ENCODE data around the gene TERT.
"Not testable (repeated sequence)": the region's sequence is repeated elsewhere in the genome, so short reads cannot be mapped to it uniquely, and the experiment has no call there.

Gene TERT

DNA sequence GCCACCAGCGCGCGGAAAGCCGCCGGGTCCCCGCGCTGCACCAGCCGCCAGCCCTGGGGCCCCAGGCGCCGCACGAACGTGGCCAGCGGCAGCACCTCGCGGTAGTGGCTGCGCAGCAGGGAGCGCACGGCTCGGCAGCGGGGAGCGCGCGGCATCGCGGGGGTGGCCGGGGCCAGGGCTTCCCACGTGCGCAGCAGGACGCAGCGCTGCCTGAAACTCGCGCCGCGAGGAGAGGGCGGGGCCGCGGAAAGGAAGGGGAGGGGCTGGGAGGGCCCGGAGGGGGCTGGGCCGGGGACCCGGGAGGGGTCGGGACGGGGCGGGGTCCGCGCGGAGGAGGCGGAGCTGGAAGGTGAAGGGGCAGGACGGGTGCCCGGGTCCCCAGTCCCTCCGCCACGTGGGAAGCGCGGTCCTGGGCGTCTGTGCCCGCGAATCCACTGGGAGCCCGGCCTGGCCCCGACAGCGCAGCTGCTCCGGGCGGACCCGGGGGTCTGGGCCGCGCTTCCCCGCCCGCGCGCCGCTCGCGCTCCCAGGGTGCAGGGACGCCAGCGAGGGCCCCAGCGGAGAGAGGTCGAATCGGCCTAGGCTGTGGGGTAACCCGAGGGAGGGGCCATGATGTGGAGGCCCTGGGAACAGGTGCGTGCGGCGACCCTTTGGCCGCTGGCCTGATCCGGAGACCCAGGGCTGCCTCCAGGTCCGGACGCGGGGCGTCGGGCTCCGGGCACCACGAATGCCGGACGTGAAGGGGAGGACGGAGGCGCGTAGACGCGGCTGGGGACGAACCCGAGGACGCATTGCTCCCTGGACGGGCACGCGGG lies at the start of gene TERT:
Gene TERT (minus strand): TSS at position 234 of the 815 bp plus-strand sequence. CDS start 79 bp downstream, at position 155.
- peak; percentile 45 to 86 (median 67) for DNase-seq (ENCODE audit: low read depth in 3 of 3, low spot score in 1 of 3)

DNA sequence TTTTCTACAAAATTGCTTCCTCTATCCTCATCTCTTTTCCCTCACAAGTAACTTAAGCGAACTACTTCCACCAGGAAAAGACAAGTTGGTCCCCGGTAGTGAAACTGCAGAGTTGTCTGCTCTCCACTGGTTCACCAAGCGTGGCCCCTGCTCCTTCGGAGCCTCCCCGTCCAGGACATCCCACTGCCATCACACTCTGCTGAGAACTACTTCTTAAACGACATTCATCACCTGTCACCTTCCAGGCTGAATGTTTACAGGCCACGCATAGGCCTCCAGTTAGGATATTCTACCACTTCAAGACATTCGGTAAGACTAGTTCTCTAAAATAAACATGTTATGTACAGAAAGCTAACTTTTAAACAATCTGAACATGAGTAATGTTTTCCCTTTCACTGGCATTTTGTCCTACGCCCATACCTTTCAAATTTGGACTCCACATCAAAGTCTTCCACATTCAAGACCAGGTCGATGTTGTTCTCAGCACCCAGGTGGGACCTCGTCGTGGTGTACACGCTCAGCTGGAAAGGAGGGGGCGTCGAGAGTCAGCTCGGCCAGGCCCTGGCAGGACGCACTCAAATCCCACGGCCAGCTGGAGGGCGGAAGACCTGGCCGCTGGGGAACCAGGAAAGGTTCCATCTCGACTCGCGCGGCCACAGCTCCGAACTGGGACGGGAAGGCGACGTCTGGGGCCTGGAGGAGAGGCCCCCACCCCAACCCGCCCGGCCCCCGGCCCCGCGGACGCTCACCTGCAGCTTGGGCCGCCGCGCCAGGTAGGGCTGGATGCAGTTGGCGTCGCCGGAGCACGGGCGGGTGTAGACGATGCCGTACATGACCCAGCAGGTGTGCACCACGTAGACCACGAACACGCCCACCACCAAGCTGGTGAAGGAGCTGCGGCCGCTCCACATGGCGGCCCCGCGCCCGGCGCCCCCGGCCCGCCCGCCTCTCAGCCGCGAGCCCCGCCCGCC lies 49.3 kb upstream of the TERT start:
- peak in 1 of 3 donors; percentile 5 for DNase-seq (ENCODE audit: low read depth in 3 of 3, low spot score in 1 of 3)

DNA sequence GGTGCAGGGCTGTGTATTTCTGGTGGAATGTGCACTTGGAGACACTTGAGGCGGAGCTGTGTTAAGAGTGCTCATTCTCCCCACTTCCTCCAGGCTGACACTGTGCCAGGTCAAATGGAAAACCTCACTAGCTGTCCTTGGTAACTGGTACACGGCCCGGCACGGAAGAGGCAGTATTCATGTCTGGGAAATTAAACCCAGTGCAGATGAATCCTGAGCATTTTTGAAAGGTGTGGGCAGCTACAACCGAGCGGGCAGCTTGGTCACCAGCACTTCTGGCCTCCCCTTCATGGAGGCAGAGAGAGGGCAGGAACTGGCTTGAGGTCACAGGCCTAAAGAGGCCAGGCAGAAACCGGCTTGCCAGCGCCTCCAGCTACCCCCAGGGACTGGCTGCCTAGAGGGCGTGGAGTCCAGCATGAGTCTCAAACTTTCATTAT lies 48.5 kb upstream of the TERT start:
- no peak for DNase-seq (ENCODE audit: low read depth in 3 of 3, low spot score in 1 of 3)

DNA sequence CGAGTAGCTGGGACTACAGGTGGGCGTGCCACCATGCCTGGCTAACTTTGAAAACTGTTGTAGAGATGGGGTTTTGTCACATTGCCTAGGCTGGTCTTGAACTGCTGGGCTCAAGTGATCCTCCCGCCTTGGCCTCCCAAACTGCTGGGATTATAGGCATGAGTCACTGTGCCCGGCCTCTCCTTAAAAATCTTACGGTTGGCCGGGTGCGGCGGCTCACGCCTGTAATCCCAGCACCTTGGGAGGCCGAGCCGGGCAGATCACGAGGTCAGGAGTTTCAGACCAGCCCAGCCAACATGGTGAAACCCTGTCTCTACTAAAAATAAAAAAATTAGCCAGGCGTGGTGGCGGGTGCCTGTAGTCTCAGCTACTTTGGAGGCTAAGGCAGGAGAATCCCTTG lies 47.8 kb upstream of the TERT start:
- not testable (repeated sequence) for DNase-seq (ENCODE audit: low read depth in 3 of 3, low spot score in 1 of 3)

DNA sequence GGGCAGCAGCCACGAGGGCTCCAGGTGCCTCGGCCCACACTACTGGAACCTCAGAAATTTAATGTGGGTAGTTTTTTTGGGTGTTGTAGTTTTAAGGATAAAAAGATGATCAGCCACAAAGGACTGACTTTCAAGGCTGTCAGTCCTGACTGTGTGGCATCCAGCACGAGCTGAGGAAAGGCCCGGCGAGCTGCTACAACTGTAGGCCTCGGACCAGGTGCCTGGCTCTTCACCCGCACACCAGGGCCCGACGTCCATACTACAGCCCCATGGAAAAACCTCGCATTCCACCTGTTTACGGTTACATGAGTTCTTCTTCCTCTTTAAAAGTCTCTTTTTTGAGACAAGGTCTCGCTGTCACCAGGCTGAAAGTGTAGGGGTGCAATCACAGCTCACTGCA lies 47.4 kb upstream of the TERT start:
- DNase-seq (ENCODE audit: low read depth in 3 of 3, low spot score in 1 of 3): no peak

DNA sequence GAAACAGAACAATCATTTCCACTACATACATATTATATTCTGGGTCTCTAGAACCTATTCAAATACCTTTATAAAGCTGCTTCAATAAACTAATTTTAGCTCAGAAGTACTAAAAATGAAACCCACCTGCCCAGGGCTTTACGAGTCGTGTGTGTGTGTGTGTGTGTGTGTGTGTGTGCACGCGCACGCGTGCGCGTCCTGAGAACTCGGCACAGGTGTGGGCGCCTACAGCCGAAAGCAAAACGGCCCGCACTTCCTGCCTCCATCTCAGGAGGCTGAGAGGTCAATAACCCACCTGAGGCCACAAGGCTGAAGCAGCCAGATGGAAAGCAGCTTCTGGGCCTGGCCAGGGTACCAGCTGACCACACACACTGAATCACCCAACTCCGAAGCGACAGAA lies 47.0 kb upstream of the TERT start:
- DNase-seq (ENCODE audit: low read depth in 3 of 3, low spot score in 1 of 3): no peak

DNA sequence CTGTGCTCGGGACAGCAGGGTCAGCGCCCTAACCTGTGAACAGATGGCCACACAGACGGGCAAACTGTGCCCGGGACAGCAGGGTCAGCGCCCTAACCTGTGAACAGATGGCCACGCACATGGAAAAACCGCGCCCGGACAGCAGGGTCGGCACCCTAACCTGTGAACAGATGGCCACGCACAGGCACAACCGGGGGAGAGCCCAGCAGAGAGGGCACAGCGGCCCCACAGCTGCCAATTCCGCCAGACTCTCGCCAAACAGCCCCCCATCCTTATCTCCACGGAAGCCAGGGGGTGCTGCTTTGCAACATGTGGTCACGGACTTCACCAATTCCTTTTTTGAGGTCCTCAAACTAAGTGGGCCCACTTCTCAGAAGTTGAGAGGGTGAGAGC lies 44.9 kb upstream of the TERT start:
- DNase-seq (ENCODE audit: low read depth in 3 of 3, low spot score in 1 of 3): not testable (repeated sequence)

DNA sequence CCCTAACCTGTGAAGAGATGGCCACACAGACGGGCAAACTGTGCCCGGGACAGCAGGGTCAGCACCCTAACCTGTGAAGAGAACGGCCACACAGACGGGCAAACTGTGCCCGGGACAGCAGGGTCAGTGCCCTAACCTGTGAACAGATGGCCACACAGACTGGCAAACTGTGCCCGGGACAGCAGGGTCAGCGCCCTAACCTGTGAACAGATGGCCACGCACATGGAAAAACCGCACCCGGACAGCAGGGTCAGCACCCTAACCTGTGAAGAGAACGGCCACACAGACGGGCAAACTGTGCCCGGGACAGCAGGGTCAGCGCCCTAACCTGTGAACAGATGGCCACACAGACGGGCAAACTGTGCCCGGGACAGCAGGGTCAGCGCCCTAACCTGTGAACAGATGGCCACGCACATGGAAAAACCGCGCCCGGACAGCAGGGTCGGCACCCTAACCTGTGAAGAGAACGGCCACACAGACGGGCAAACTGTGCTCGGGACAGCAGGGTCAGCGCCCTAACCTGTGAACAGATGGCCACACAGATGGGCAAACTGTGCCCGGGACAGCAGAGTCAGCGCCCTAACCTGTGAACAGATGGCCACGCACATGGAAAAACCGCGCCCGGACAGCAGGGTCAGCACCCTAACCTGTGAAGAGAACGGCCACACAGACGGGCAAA lies 44.4 kb upstream of the TERT start:
- not testable (repeated sequence) for DNase-seq (ENCODE audit: low read depth in 3 of 3, low spot score in 1 of 3)

DNA sequence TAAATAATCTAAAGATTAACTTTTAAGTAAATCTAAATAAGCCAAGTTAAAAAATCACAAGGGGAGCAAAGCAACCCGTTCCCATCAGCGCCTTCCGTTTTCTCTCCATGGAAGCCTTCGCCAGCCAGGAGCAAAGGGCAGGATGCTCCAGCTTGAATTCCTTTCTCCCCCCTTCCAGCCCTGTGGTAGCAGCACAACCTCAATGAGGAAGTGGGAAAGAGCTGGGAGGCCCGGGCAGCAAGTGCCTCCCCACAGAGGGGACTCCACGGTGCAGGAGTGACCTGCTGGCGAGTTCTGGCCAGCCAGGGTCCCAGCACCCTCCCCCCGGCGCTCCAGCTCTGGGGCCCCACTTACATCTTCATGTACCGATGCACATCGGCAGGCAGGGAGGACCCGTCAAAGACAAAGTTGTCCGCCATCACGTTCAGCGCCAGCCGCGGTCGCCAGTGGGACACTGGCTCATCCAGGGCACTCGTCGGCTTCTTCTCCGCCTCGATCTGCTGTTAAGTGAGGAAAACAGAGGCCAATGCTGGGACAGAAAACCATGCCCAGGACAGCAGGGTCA lies 43.7 kb upstream of the TERT start:
- no peak for DNase-seq (ENCODE audit: low read depth in 3 of 3, low spot score in 1 of 3)

DNA sequence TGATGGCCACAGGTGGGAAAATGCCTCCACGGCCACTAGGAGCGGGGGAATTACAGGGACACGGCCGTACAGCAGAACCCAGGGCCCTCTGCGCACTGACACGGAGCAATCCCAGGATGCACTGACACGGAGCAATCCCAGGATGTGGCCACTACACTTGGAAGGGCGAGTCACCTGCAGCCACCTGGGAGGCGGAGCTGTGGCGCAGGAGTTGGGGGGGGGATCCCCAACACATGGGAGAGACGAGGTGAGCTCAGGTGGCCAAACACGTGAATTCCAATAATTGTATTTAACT lies 43.3 kb upstream of the TERT start:
- DNase-seq (ENCODE audit: low read depth in 3 of 3, low spot score in 1 of 3): no peak

DNA sequence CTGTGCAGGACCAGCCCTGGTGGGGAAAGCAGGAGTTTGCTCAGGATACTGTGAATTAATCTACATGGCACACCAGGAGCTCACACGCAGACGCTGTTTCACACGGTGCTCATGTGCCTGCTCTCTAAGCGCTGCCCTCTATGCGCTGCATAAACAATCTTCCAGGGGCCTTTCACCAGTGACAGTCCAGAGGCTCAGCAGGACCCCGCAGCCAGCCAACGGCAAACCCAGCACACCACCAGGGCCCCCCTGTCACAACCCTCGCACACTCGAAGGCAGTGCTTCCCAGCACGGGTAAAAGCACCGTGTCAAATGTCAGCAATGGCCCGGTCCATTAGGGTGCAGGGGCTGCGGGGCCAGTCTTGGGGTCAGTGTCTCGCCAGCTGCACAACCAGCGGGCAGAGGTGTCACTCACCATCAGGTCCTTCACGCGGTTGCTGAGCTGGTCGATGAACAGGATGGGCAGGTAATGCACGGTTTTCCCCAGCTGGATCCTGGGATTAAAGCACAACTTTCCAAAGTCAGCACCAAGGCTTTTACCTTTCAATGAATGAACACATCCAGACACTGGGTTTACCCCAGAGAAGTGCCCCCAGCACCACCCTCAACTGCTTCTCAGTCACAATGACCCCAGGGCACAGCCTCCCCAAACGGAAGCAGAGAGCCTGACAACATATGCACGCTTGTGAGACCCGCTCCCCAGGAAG lies 42.8 kb upstream of the TERT start:
- no peak for DNase-seq (ENCODE audit: low read depth in 3 of 3, low spot score in 1 of 3)

DNA sequence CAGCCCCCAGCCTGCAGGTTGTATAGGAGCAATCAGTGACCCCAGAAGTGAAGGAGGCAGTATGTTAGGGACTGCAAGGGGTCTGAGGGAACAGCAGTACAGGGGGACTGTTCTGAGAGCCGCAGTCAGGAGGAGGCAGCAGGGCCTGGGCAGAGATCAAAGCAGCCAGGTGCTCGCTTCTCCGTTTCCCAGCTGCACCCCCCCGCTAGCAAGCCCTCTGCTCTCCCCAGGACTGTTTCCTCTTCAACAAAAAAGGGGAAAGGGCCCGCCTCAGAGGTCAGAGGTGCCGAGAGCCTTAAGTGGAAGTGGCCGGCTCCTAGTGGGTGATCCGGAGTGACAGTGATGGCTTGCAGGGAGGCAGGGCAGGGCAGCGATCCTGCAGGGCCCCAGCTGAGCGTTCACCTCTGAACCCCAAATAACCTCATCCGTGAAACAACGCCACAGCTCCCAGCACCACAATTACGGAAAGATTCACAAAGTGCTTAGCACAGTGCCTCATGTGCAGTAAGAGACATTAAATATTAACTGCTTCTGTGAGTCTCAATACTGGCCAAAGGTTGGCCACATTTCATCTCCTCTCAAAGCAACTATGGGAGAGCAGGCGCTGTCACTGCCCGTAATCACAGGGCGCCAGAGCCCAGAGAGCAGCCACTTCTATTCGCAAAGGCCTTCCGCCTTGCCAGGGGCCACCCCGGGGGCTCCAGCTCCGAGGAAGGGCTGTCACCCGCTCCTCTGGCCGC lies 42.1 kb upstream of the TERT start:
- DNase-seq (ENCODE audit: low read depth in 3 of 3, low spot score in 1 of 3): no peak

DNA sequence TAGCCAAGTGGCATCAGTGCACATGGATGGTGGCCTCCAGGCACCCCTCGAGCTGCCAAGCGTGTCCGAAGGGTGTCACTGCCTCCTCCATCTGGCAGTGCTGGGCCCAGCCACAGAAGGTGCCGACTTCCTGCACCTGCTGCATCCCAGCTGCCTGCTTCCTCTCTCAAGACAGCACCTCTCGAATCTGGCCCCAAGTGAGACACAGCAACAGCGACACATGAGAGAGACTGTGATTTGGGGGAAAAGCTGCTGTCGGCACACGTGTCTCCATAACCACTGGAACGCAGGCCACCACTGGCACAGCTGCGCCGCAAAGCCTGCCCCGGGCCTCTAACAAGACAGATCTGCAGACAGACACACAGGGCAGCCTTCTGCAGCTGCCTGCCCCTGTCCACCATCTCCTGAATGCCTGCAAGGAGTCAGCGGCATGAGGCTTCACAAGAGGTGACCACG lies 41.3 kb upstream of the TERT start:
- DNase-seq (ENCODE audit: low read depth in 3 of 3, low spot score in 1 of 3): no peak

DNA sequence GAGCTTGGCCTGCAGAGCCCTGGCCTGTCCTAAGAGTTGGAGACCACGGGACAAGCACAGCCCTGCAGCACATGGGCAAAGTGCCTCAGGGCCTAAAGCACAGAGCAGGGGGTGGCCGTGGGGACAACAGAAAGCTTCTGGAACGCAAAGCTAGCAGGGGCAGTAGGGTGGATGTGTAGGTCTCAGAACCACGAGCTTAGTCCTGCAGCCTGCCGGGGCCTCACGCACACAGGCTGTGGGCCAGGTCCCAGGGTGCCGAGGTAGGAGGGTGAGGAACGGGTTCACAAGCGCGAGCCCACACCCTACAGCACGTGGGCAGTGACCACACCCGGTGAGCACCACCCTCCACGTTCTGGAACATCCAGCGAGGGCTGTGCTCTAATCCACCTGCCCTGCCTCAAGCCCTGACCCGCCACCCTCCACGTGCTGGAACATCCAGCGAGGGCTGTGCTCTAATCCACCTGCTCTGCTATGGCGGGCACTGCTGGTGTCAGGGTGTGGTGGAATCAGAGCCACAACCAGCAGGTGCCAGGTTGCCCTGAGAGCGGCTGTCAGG lies 40.8 kb upstream of the TERT start:
- no peak for DNase-seq (ENCODE audit: low read depth in 3 of 3, low spot score in 1 of 3)

DNA sequence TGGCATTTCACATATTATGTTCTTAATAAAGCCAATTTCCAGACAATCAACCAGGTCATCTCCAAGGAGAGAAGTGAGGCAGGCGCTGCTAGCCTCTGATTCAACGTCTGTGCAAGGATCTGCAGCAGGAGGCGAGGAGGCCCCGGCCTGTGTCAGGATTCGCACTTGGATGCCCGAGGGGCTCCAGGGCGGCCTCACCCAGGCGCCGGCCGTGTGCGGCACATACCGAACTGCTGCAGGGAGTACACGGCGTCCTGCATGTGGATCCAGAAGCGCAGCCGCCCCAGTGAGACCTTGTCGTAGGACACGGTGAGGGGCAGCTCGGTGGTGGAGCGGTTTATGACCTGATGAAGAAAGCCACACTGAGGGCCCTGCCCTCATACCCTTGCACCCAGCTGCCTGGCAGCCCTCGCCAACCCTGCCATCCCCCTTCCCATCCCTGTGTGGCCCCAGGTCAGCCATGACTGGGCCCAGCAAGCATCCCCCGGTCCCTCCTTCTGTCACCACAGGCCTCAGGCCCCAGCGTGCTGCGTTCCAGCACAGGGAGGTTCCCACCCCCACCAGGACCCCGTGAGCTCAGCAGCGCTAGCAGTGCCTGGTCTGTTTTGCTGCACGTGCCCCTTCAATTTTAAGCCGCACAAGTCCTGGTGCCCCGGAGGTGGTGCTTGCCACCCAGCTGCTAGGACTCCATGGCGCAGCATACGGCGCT lies 40.1 kb upstream of the TERT start:
- DNase-seq (ENCODE audit: low read depth in 3 of 3, low spot score in 1 of 3): no peak

DNA sequence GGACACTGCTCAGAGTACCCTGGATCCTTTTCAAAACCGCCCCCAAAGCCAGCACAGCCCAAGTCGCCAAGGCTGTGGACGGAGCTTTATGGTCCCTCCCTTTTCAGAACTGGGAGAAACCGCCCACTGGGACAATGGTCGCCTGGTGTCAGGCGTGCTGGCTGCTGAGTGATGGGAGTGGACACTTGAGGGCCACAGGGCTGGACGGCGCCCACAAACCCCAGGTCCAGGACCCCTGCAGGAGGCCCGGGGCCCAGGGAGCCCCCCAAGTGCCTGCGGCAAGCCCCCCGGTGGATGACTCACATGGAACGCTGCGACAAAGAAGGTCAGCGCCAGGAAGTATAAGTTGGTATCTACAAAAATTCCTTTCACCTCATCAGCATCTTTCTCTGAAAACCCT lies 39.1 kb upstream of the TERT start:
- no peak for DNase-seq (ENCODE audit: low read depth in 3 of 3, low spot score in 1 of 3)

DNA sequence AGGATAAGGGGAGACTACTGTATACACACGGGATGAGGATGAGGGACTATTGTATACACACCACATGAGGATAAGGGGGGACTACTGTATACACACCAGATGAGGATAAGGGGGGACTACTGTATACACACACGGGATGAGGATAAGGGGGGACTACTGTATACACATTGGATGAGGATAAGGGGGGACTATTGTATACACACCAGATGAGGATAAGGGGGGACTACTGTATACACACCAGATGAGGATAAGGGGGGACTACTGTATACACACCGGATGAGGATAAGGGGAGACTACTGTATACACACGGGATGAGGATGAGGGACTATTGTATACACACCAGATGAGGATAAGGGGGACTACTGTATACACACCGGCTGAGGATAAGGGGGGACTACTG lies 38.4 kb upstream of the TERT start:
- not testable (repeated sequence) for DNase-seq (ENCODE audit: low read depth in 3 of 3, low spot score in 1 of 3)

DNA sequence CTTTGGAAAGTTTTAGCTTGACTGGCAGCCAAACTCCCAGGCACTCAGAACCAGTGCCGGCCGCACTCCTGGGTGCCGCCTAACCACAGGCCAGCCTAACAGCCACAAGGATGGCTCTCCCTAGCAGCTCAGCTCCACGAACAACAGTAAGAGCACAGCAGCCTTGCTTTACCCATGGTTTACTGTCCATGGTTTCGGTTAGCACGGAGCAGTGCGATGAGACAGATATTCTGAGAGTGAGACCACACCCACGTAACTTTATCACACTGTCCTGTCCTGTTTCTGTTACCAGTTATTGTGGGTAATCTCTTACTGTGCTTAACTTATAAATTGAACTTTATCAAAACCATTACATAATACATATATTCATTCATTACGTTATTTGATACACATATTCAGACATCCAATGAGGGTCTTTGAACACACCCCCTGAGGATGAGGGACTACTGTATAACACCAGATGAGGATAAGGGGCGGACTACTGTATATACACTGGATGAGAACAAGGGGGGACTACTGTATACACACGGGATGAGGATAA lies 37.7 kb upstream of the TERT start:
- no peak for DNase-seq (ENCODE audit: low read depth in 3 of 3, low spot score in 1 of 3)
